Mesendoderm (in vitro differentiated cells): ENCODE data around the gene PREX1.
A peak's percentile ranks its signal among the peaks of the same experiment; 100 is the strongest.

Experiments used
- DNase-seq: peaks from one replicate; pipeline ENCODE4 v3.0.0; 2013
- H2AK5ac ChIP-seq: 2 replicates; pipeline ENCODE4 v1.6.1; 2013; ENCODE audit warnings: low read length, inconsistent platforms
- H2BK120ac ChIP-seq: 2 replicates; pipeline ENCODE4 v1.6.1; 2013; ENCODE audit warnings: low read depth, mild to moderate bottlenecking, low read length, moderate library complexity, mixed read lengths
- H2BK15ac ChIP-seq: replicated peaks from 2 replicates; pipeline ENCODE4 v1.6.1; 2013; ENCODE audit warnings: low read depth, mild to moderate bottlenecking, moderate library complexity
- H2BK5ac ChIP-seq: 2 replicates; pipeline ENCODE4 v1.6.1; 2013; ENCODE audit warnings: low read length, inconsistent platforms
- H3K18ac ChIP-seq: 2 replicates; pipeline ENCODE4 v1.6.1; 2013; ENCODE audit warnings: mild to moderate bottlenecking, low read length, mixed read lengths
- H3K23ac ChIP-seq: one replicate; pipeline ENCODE4 v1.6.1; 2013; ENCODE audit warnings: low read length
- H3K27ac ChIP-seq: 2 replicates; pipeline ENCODE4 v1.5.1; 2013; ENCODE audit warnings: low read depth, mild to moderate bottlenecking, inconsistent platforms, low read length, moderate library complexity
- H3K27me3 ChIP-seq: 2 replicates; pipeline ENCODE4 v1.6.1; 2013; ENCODE audit warnings: low read length, control low read depth, mild to moderate bottlenecking, inconsistent platforms; ENCODE audit not compliant: insufficient read depth, poor library complexity
- H3K36me3 ChIP-seq: 2 replicates; pipeline ENCODE4 v1.6.1; 2013; ENCODE audit warnings: low read length, inconsistent platforms; ENCODE audit not compliant: control insufficient read depth, insufficient read depth
- H3K4ac ChIP-seq: one replicate; pipeline ENCODE4 v1.6.1; 2013; ENCODE audit warnings: low read depth, mild to moderate bottlenecking, low read length, moderate library complexity
- H3K4me1 ChIP-seq: 2 replicates; pipeline ENCODE4 v1.6.1; 2013; ENCODE audit warnings: low read depth, low read length, inconsistent platforms; ENCODE audit not compliant: control insufficient read depth
- H3K4me2 ChIP-seq: 2 replicates; pipeline ENCODE4 v1.6.1; 2013; ENCODE audit warnings: low read length
- H3K4me3 ChIP-seq: 2 replicates; pipeline ENCODE4 v1.5.1; 2013; ENCODE audit warnings: mild to moderate bottlenecking, low read length
- H3K56ac ChIP-seq: one replicate; pipeline ENCODE4 v1.6.1; 2013; ENCODE audit warnings: low read length
- H3K79me1 ChIP-seq: 2 replicates; pipeline ENCODE4 v1.6.1; 2013; ENCODE audit warnings: low read length, inconsistent platforms
- H3K79me2 ChIP-seq: 2 replicates; pipeline ENCODE4 v1.6.1; 2013; ENCODE audit warnings: mild to moderate bottlenecking, low read length; ENCODE audit not compliant: control insufficient read depth, insufficient read depth
- H3K9ac ChIP-seq: 2 replicates; pipeline ENCODE4 v1.6.1; 2013; ENCODE audit warnings: low read length, inconsistent platforms
- H4K5ac ChIP-seq: one replicate; pipeline ENCODE4 v1.6.1; 2013; ENCODE audit warnings: low read length
- H4K8ac ChIP-seq: one replicate; pipeline ENCODE4 v1.6.1; 2013; ENCODE audit warnings: low read depth, mild to moderate bottlenecking, control low read depth, low read length, moderate library complexity
- WGBS: extraction: QIAGEN DNeasy Blood & Tissue Kit; methylation state at CpG from one replicate; pipeline ENCODE4 v1.1.7; 2013; ENCODE audit warnings: low lambda C conversion rate, missing lambda C conversion rate; ENCODE audit not compliant: insufficient coverage; ENCODE audit errors: extremely low coverage; 5-methylcytosine and 5-hydroxymethylcytosine counted together

Gene PREX1

GRCh38 chr20:48633620-48634257, 194.1 kb downstream of the PREX1 start:
- Histone ChIP-seq H3K18ac (no peak overlapping the region), H2BK15ac (no peak overlapping the region), H4K5ac (no peak overlapping the region), H2BK120ac (no peak overlapping the region), H3K36me3 (peaks cover 9% of the 10 kb centered on the region), H3K4me2 (no peak overlapping the region), H3K4ac (no peak overlapping the region), H3K79me1 (no peaks in the 10 kb centered on the region), H3K9ac (no peak overlapping the region), H3K27ac (no peak overlapping the region), H3K4me3 (no peak overlapping the region), H3K79me2 (no peaks in the 10 kb centered on the region), H2AK5ac (no peak overlapping the region), H3K27me3 (no peaks in the 10 kb centered on the region), H3K56ac (no peak overlapping the region), H2BK5ac (no peak overlapping the region), H4K8ac (no peak overlapping the region), H3K23ac (no peak overlapping the region), H3K4me1 (no peaks in the 10 kb centered on the region)
- no peak for DNase-seq
- WGBS = 100% methylated on average over 1 of the region's 9 CpGs

- H2AK5ac ChIP-seq = no peak overlapping the region
- WGBS = no CpG with 5 or more reads among the region's 12 CpGs
- H3K27ac ChIP-seq = no peak overlapping the region
- no peak overlapping the region for H3K56ac ChIP-seq
- H3K9ac ChIP-seq = no peak overlapping the region
- H3K4me2 ChIP-seq = no peak overlapping the region
- no peak for DNase-seq
- H4K8ac ChIP-seq = no peak overlapping the region
- H3K4me3 ChIP-seq = no peak overlapping the region
- H3K79me2 ChIP-seq = no peaks in the 10 kb centered on the region
- peaks cover 4% of the 10 kb centered on the region for H3K36me3 ChIP-seq
- no peaks in the 10 kb centered on the region for H3K27me3 ChIP-seq
- no peak overlapping the region for H4K5ac ChIP-seq
- no peak overlapping the region for H3K23ac ChIP-seq
- no peak overlapping the region for H3K4ac ChIP-seq
- H3K79me1 ChIP-seq = no peaks in the 10 kb centered on the region
- H2BK15ac ChIP-seq = no peak overlapping the region
- H3K18ac ChIP-seq = no peak overlapping the region
- H2BK120ac ChIP-seq = no peak overlapping the region
- no peaks in the 10 kb centered on the region for H3K4me1 ChIP-seq
- H2BK5ac ChIP-seq = no peak overlapping the region
Observed at GRCh38 chr20:48632825-48633619, 194.8 kb downstream of the PREX1 start.

- Histone ChIP-seq H2AK5ac (no peak overlapping the region), H2BK5ac (no peak overlapping the region), H3K4ac (no peak overlapping the region), H3K18ac (no peak overlapping the region), H4K8ac (no peak overlapping the region), H3K4me1 (no peaks in the 10 kb centered on the region), H4K5ac (no peak overlapping the region), H3K27ac (no peak overlapping the region), H3K79me2 (no peaks in the 10 kb centered on the region), H3K79me1 (no peaks in the 10 kb centered on the region), H3K56ac (no peak overlapping the region), H3K27me3 (no peaks in the 10 kb centered on the region), H2BK15ac (no peak overlapping the region), H3K9ac (no peak overlapping the region), H3K4me2 (no peak overlapping the region), H3K23ac (no peak overlapping the region), H2BK120ac (no peak overlapping the region), H3K36me3 (peaks cover 4% of the 10 kb centered on the region), H3K4me3 (no peak overlapping the region)
- no CpG with 5 or more reads among the region's 29 CpGs for WGBS
- DNase-seq = no peak
Observed at GRCh38 chr20:48632017-48632824, 195.6 kb downstream of the PREX1 start.

GRCh38 chr20:48631114-48632016, 196.4 kb downstream of the PREX1 start:
- H2BK5ac ChIP-seq = no peak overlapping the region
- no peaks in the 10 kb centered on the region for H3K79me1 ChIP-seq
- no peak overlapping the region for H3K4me3 ChIP-seq
- peaks cover 5% of the 10 kb centered on the region for H3K36me3 ChIP-seq
- no peak for DNase-seq
- no peak overlapping the region for H3K4ac ChIP-seq
- no peak overlapping the region for H4K8ac ChIP-seq
- no peak overlapping the region for H4K5ac ChIP-seq
- H3K23ac ChIP-seq = no peak overlapping the region
- no peak overlapping the region for H3K9ac ChIP-seq
- no CpG with 5 or more reads among the region's 16 CpGs for WGBS
- no peaks in the 10 kb centered on the region for H3K4me1 ChIP-seq
- no peak overlapping the region for H3K4me2 ChIP-seq
- no peak overlapping the region for H2BK15ac ChIP-seq
- no peak overlapping the region for H2AK5ac ChIP-seq
- H3K79me2 ChIP-seq = no peaks in the 10 kb centered on the region
- no peak overlapping the region for H3K56ac ChIP-seq
- no peaks in the 10 kb centered on the region for H3K27me3 ChIP-seq
- H3K18ac ChIP-seq = no peak overlapping the region
- no peak overlapping the region for H3K27ac ChIP-seq
- no peak overlapping the region for H2BK120ac ChIP-seq

- Histone ChIP-seq H3K23ac (no peak overlapping the region), H3K27ac (no peak overlapping the region), H2AK5ac (no peak overlapping the region), H3K36me3 (peaks cover 7% of the 10 kb centered on the region), H3K4me1 (no peaks in the 10 kb centered on the region), H3K56ac (no peak overlapping the region), H2BK15ac (no peak overlapping the region), H2BK5ac (no peak overlapping the region), H3K4ac (no peak overlapping the region), H4K8ac (no peak overlapping the region), H3K9ac (no peak overlapping the region), H3K4me2 (no peak overlapping the region), H3K79me1 (no peaks in the 10 kb centered on the region), H3K27me3 (no peaks in the 10 kb centered on the region), H3K18ac (no peak overlapping the region), H3K79me2 (no peaks in the 10 kb centered on the region), H4K5ac (no peak overlapping the region), H2BK120ac (no peak overlapping the region), H3K4me3 (no peak overlapping the region)
- WGBS = no CpG with 5 or more reads among the region's 18 CpGs
- DNase-seq = peak; percentile 35
Observed at GRCh38 chr20:48630342-48631075, 197.3 kb downstream of the PREX1 start.
